GM12873 (cell line): ENCODE results near the gene CEP44.

ENCODE experiments used
- TF ChIP-seq, protein P1 (sequence below): IDR thresholded peaks from 2 replicates; pipeline ENCODE4 v1.5.1; 2012; ENCODE audit warnings: low read depth, mild to moderate bottlenecking, moderate library complexity, low read length, control low read depth; ENCODE audit not compliant: insufficient read depth; ENCODE audit errors: missing control alignments

The CEP44 gene

DNA sequence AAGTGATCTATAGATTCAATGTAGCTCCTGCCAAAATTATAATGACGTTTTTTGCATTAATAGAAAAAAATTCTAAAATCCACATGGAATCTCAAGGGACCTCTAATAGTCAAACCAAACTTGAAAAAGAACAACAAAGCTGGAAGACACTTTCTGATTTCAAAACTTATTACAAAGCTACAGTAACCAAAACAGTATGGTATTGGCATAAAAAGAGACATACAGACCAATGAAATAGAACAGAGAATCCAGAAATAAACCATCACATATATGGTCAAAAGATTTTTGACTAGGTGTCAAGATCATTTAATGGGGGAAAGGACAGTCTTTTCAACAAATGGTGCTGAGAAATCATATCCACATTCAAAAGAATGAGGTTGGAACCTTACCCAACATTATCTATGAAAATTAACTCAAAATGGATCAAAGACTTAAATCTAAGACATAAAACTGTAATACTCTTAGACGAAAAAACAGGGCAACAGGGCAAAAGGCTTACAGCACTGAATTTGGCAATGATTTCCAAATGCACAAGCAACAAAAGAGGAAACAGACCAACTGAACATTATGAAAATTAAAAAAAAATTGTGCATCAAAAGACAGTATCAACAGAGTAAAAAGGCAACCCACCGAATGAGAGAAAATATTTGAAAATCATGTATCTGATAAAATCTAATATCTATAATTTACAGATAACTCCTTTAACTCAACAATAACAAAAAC lies 4.1 kb upstream of the CEP44 start:
- TF ChIP-seq, protein P1, sequence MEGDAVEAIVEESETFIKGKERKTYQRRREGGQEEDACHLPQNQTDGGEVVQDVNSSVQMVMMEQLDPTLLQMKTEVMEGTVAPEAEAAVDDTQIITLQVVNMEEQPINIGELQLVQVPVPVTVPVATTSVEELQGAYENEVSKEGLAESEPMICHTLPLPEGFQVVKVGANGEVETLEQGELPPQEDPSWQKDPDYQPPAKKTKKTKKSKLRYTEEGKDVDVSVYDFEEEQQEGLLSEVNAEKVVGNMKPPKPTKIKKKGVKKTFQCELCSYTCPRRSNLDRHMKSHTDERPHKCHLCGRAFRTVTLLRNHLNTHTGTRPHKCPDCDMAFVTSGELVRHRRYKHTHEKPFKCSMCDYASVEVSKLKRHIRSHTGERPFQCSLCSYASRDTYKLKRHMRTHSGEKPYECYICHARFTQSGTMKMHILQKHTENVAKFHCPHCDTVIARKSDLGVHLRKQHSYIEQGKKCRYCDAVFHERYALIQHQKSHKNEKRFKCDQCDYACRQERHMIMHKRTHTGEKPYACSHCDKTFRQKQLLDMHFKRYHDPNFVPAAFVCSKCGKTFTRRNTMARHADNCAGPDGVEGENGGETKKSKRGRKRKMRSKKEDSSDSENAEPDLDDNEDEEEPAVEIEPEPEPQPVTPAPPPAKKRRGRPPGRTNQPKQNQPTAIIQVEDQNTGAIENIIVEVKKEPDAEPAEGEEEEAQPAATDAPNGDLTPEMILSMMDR = no peak

DNA sequence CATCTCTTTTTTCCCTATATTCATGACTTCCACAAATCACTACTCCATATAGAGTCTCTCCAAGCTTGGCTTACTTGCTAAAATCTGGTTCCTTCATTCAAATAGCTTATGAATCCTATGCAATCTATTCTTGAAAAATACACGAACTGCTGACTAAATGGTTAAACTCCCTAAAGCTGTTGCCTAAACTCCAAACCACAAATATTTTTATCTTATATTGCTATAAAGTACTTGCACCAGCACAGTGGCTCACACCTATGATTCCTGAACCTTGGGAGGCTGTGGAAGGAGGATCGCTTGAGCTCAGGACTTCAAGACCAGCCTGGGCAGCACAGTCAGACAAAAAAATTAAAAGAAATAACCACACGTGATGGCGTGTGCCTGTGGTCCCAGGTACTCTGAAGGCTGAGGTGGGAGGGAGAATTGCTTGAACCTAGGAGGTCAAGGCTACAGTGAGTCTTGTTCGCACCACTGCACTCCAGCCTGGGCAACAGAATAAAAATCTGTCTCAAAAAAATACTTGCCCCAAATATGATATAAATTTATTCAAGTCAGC lies 2.5 kb upstream of the CEP44 start:
- TF ChIP-seq, protein P1 = no peak

- TF ChIP-seq, protein P1 = no peak
Measured at GRCh38 chr4:174281901-174282300, 1.8 kb upstream of the CEP44 start.

DNA sequence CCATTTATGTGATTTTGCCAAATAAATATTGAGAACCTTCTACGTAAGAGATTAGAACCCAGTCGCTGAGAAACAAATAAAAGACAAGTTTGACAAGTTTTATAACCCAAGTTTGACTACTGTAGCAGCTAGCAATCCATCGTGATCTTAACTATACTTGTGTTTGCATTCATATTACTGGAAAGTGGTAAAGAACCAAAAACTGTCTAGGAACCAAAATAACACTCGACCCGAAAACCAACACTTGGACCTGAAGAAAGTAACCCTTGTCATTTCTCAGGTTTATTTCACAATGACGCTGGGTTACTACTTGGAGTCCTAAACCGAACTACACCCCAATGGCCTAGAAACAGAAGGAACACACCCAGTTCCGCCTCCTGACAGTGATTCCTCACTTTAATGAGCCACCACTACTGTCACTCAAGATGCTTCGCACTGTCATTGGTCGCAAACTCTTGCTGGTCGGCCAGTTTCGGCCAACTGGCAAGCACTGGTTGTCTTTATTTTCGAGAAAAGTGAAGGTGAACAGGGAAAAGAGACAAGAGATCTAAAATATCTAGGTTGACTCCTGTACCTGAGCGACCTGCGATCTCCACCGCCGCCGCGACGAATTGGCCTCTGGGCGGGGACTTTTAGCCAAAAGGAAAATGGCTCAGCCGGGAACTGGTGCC lies 740 bp upstream of the CEP44 start:
- TF ChIP-seq, protein P1 = no peak

DNA sequence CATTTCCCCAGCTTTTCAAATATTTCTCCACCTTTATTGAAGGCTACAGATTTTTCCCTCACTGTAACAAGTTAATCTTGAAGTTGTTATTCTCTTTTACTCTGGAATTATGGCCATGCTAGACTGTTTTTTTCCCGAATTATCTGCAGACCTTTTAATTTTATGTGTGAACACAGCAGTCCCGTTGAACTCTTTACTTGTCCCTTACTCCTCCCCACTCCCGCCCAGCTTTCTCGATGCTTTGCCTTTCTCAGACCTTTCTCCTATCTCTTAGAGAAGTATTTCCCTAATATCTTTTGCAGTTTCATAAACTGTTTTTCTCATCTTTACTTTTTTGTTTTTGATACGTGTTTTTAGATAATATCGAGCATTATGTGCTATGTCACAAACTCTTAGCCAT lies 776 bp downstream of the CEP44 start:
- TF ChIP-seq, protein P1 = no peak

DNA sequence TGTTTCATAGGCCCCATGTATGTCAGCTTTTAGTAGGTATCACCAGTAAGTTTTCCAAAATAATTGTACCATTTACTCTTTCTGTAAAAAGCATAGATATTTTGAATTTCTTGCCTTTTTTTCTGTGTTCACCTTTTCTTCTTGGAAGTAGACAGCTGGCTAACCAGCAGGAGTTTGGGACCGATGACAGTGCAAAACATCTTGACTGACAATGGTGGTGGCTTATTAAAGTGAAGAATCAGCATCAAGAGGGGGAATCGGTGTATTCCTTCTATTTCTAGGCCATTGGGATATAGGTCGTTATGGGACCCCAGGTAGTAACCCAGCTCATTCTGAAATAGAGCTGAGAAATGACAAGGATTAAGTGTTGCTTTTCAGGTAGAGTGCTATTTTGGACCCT lies 3.2 kb downstream of the CEP44 start:
- TF ChIP-seq, protein P1 = no peak

DNA sequence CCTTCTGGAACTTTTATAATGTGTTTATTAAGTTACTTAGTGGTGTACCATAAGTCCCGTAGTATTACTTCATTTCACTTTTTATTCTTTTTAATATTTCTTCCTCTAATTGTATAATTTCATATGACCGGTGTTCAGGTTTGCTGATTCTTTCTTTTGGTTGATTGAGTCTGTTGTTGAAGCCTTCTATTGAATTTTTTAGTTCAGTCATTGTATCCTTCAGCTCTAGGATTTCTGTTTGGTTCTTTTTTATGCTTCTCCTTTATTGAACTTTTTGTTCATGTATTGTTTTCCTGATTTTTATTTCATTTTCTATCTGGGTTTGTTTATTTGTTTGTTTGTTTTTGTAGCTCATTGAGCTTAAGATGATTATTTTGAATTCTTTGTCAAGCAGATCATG lies 8.8 kb downstream of the CEP44 start:
- TF ChIP-seq, protein P1 = no peak
